G401 (cell line): Measurements from ENCODE around the gene CD3E. TPM values are rescaled to one million over a fixed set of nuclear protein-coding genes. Genes with fewer than 3 reads are reported as not detected.
"Not testable (repeated sequence)": the region's sequence is repeated elsewhere in the genome, so short reads cannot be mapped to it uniquely, and the experiment has no call there.

Source experiments
- DNase-seq: peaks from one replicate; pipeline ENCODE4 v3.0.0-alpha.2; 2015; ENCODE audit warnings: low spot score
- in situ Hi-C: cut with HindIII; loops from 2 replicates; pipeline ENCODE4 v1.10.0; 2016; ENCODE audit warnings: low sequenced_read_pairs, mixed read lengths
- total RNA-seq: library from RNA; depleted of rRNA; stranded (reverse); fragments of >200 nt; shearing (Covaris generic); gene quantifications from 2 replicates; pipeline ENCODE4 v1.2.3, GENCODE V29; 2014

The CD3E gene
- total RNA-seq, 1 experiment from 2014 or later, result not detected

GRCh38 chr11:118287006-118287405 lies 17.5 kb upstream of the CD3E start:
- in situ Hi-C loops, result no loop called here

GRCh38 chr11:118289401-118289800 lies 15.1 kb upstream of the CD3E start:
- in situ Hi-C loops, result no loop called here
- DNase-seq, result no peak

More at GRCh38 chr11:118287006-118287405, 17.5 kb upstream of the CD3E start:
- no peak for DNase-seq

GRCh38 chr11:118290923-118291322 lies 13.6 kb upstream of the CD3E start:
- DNase-seq, result peak; percentile 33
- in situ Hi-C loops, result no loop called here

GRCh38 chr11:118291477-118292135 lies 12.9 kb upstream of the CD3E start:
- DNase-seq, result no peak
- in situ Hi-C loops, result no loop called here

GRCh38 chr11:118294053-118294452 lies 10.5 kb upstream of the CD3E start:
- DNase-seq, result no peak
- in situ Hi-C loops, result no loop called here

GRCh38 chr11:118295199-118295598 lies 9.3 kb upstream of the CD3E start:
- in situ Hi-C loops, result no loop called here
- DNase-seq, result no peak

GRCh38 chr11:118295815-118296454 lies 8.6 kb upstream of the CD3E start:
- DNase-seq, result peak; percentile 47
- in situ Hi-C loops, result no loop called here

GRCh38 chr11:118301600-118302195 lies 2.8 kb upstream of the CD3E start:
- in situ Hi-C loops, result no loop called here

GRCh38 chr11:118304227-118304567 lies 333 bp upstream of the CD3E start:
- in situ Hi-C loops, result no loop called here
- DNase-seq, result no peak

More at GRCh38 chr11:118301600-118302195, 2.8 kb upstream of the CD3E start:
- DNase-seq, result no peak

GRCh38 chr11:118305726-118306125 lies 1.2 kb downstream of the CD3E start:
- in situ Hi-C loops, result no loop called here
- DNase-seq, result no peak

GRCh38 chr11:118306556-118306955 lies 2.0 kb downstream of the CD3E start:
- in situ Hi-C loops, result no loop called here
- no peak for DNase-seq

- in situ Hi-C loops, DNase-seq: not testable (repeated sequence)
These were observed 4.5 kb downstream of the CD3E start for GRCh38 chr11:118308995-118309528.

GRCh38 chr11:118310271-118310670 lies 5.7 kb downstream of the CD3E start:
- in situ Hi-C loops, result no loop called here
- DNase-seq, result no peak

- no peak for DNase-seq
- in situ Hi-C loops, result no loop called here
These were observed 6.4 kb downstream of the CD3E start for GRCh38 chr11:118310781-118311485.

GRCh38 chr11:118311518-118311917 lies 7.0 kb downstream of the CD3E start:
- in situ Hi-C loops, result no loop called here

GRCh38 chr11:118312328-118312727 lies 7.8 kb downstream of the CD3E start:
- no peak for DNase-seq
- in situ Hi-C loops, result no loop called here

More at GRCh38 chr11:118311518-118311917, 7.0 kb downstream of the CD3E start:
- DNase-seq, result no peak

- in situ Hi-C loops, result no loop called here
These were observed 8.7 kb downstream of the CD3E start for GRCh38 chr11:118313242-118313641.

GRCh38 chr11:118314988-118315411 lies 10.5 kb downstream of the CD3E start:
- in situ Hi-C loops, result no loop called here
- DNase-seq, result no peak

More at GRCh38 chr11:118313242-118313641, 8.7 kb downstream of the CD3E start:
- no peak for DNase-seq

GRCh38 chr11:118318124-118318523 lies 13.6 kb downstream of the CD3E start:
- no peak for DNase-seq
- in situ Hi-C loops, result no loop called here
